DOHH2 (cell line): ENCODE results near the gene TTBK1.

Experiments
- H3F3A ChIP-seq: fragments of 200-600 bp; sonication (generic), shearing (Covaris generic); 2 replicates; pipeline ENCODE4 v1.6.0; 2016; ENCODE audit warnings: antibody characterized with exemption, mild to moderate bottlenecking; ENCODE audit not compliant: control insufficient read depth, insufficient read depth
- H3K27ac ChIP-seq: fragments of 200-600 bp; sonication (generic); 2 replicates; pipeline ENCODE4 v1.5.1; 2014; ENCODE audit warnings: low read depth, mild to moderate bottlenecking, low read length, moderate library complexity
- H3K27me3 ChIP-seq: fragments of 200-600 bp; sonication (generic); 2 replicates; pipeline ENCODE4 v1.6.1; 2014; ENCODE audit warnings: mild to moderate bottlenecking, low read length, mixed read lengths; ENCODE audit not compliant: control insufficient read depth
- H3K36me3 ChIP-seq: fragments of 200-600 bp; sonication (generic); 2 replicates; pipeline ENCODE4 v1.6.1; 2014; ENCODE audit warnings: mild to moderate bottlenecking, low read length, moderate library complexity, mixed read lengths; ENCODE audit not compliant: control insufficient read depth
- H3K4me1 ChIP-seq: fragments of 200-600 bp; sonication (generic); 2 replicates; pipeline ENCODE4 v1.6.1; 2014; ENCODE audit warnings: mild to moderate bottlenecking, low read length, mixed read lengths; ENCODE audit not compliant: control insufficient read depth
- H3K4me2 ChIP-seq: fragments of 200-600 bp; sonication (generic); 2 replicates; pipeline ENCODE4 v1.6.0; 2014; ENCODE audit warnings: mild to moderate bottlenecking, low read length, moderate library complexity
- H3K4me3 ChIP-seq: fragments of 200-600 bp; sonication (generic); 2 replicates; pipeline ENCODE4 v1.5.1; 2014; ENCODE audit warnings: mild to moderate bottlenecking, low read length, mixed read lengths
- H3K79me2 ChIP-seq: fragments of 200-600 bp; sonication (generic); 2 replicates; pipeline ENCODE4 v1.6.1; 2014; ENCODE audit warnings: mild to moderate bottlenecking, low read length, mixed read lengths; ENCODE audit not compliant: control insufficient read depth
- H3K9me2 ChIP-seq: fragments of 200-600 bp; sonication (generic); replicated peaks from 2 replicates; pipeline ENCODE4 v1.6.1; 2014; ENCODE audit warnings: mild to moderate bottlenecking, low read length, mixed read lengths; ENCODE audit not compliant: control insufficient read depth
- H3K9me3 ChIP-seq: fragments of 200-600 bp; sonication (generic); 2 replicates; pipeline ENCODE4 v1.6.1; 2014; ENCODE audit warnings: antibody characterized with exemption, low read length, mixed read lengths; ENCODE audit not compliant: control insufficient read depth, insufficient read depth
- H4K20me1 ChIP-seq: fragments of 200-600 bp; sonication (generic); 2 replicates; pipeline ENCODE4 v1.6.0; 2014; ENCODE audit warnings: low read depth, mild to moderate bottlenecking, antibody characterized with exemption, low read length, moderate library complexity; ENCODE audit not compliant: control insufficient read depth, insufficient read depth
- CTCF ChIP-seq: fragments of 200-600 bp; sonication (generic); IDR thresholded peaks from one replicate; pipeline ENCODE4 v1.5.1; 2014; ENCODE audit warnings: antibody characterized with exemption, mild to moderate bottlenecking, low read depth, low read length; ENCODE audit not compliant: poor library complexity, severe bottlenecking
- EZH2phosphoT487 ChIP-seq: fragments of 200-600 bp; sonication (generic); IDR thresholded peaks from 2 replicates; pipeline ENCODE4 v1.6.1; 2017; ENCODE audit warnings: borderline replicate concordance, mild to moderate bottlenecking, antibody characterized with exemption, low read length, moderate library complexity, mixed read lengths

Gene TTBK1

DNA sequence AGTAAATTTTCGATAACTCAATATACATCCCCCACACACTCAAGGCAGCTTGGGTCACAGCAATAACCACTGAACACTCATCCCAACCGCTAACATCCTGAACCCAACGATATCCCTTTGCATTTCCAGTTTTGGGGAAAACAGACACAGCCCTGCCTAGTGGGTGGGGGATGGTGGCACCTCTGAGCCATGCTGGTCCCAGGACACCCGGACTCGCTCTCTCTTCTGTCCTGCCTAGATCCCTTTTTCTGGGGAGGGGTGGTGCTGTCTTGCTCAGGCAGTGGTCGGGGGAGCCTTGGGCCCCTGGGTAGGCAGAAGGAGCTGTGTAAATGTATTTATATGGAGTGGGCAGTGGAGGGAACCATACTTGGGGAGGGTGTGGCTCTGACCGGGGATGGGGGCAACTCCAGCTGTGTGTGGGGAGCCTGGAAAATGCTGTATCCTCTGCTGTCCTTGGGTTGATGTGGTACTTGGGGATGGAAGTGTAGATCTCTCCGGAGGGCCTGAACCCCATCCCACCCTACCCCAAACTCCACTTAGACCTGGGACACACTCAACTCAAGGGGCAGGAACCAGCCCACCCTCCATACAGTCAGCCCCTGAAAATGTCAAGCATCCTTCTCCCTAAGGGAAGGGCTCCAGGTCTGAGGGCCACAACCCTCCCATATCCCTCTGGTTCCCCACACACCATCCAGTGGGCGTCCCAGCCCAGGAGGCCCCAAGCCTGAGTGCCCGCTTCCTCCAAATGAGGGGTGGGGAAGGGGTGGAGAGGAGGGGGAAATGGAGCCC is 31.0 kb downstream of the TTBK1 start:
- TF ChIP-seq EZH2phosphoT487 (no peak), CTCF (no peak)
- Histone ChIP-seq H3K36me3 (no peaks in the 10 kb centered on the region), H3K79me2 (no peaks in the 10 kb centered on the region), H3F3A (peaks cover 26% of the 10 kb centered on the region), H3K27me3 (no peaks in the 10 kb centered on the region), H3K4me3 (no peak overlapping the region), H3K9me3 (no peaks in the 10 kb centered on the region), H3K4me2 (no peak overlapping the region), H3K9me2 (no peaks in the 10 kb centered on the region), H3K27ac (no peak overlapping the region), H3K4me1 (peaks cover 73% of the 10 kb centered on the region), H4K20me1 (no peaks in the 10 kb centered on the region)

GRCh38 chr6:43274916-43275597 is 31.8 kb downstream of the TTBK1 start:
- Histone ChIP-seq H3K4me2 (peak overlapping the region; percentile 78), H3K36me3 (no peaks in the 10 kb centered on the region), H3K9me2 (no peaks in the 10 kb centered on the region), H3K27me3 (no peaks in the 10 kb centered on the region), H3K9me3 (no peaks in the 10 kb centered on the region), H3K4me3 (peak overlapping the region; percentile 67), H3F3A (peaks cover 25% of the 10 kb centered on the region), H3K79me2 (no peaks in the 10 kb centered on the region), H3K27ac (0 out of 2 replicates have a peak overlapping the region, but pooled peaks have one; percentile 28), H4K20me1 (no peaks in the 10 kb centered on the region), H3K4me1 (peaks cover 66% of the 10 kb centered on the region)
- TF ChIP-seq EZH2phosphoT487: no peak
- TF ChIP-seq CTCF: no peak

DNA sequence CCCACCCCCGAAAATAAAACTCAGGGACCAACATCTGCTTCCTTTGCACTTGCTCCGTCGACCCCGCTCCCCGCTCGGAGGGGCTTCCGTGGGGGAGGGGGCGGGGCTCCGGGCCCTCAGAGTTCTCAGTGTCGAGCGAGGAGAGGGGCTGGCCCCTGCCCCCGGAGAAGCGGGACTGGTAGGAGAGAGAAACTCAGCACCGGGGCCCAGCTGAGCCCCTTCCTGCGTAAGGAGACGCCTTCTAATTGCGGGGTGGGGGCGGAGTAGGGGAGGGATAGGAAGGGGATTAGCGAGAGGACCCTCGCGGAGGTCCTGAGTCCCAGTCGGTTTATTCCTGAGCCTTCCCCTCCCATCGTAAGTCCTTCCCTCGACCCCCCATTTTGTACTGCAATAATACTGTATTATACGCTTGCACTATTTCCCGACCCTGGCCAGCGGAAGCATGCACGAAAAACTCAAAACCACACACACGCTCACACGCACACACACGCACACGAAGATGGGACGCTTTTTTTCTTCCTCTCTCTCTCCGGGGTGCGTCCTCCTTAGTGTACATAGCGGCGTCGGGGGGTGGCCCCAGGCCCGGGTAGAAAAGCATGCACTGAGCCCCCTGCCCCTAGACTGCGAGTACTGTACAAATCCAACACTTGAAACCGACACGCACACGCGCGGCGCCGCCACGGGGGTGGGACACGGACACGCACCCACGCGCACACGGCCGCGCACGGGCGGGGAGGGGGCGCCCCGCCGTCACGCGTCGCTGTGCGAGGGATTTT is 32.7 kb downstream of the TTBK1 start:
- Histone ChIP-seq H3K9me3 (no peaks in the 10 kb centered on the region), H3K9me2 (no peaks in the 10 kb centered on the region), H3K27ac (peak overlapping the region; percentile 28), H3K4me1 (peaks cover 57% of the 10 kb centered on the region), H3K4me2 (peak overlapping the region; percentile 78), H4K20me1 (no peaks in the 10 kb centered on the region), H3K4me3 (peak overlapping the region; percentile 67), H3K79me2 (no peaks in the 10 kb centered on the region), H3F3A (peaks cover 19% of the 10 kb centered on the region), H3K27me3 (no peaks in the 10 kb centered on the region), H3K36me3 (no peaks in the 10 kb centered on the region)
- TF ChIP-seq EZH2phosphoT487 (no peak), CTCF (no peak)
